ENCODE data around the gene GCFC2. TPM values are rescaled to one million over a fixed set of nuclear protein-coding genes. Genes with fewer than 3 reads are reported as not detected.

The GCFC2 gene
- total and polyA plus RNA-seq, 2 of the 13 experiments (the other 11 are each of a cell fraction or from before 2014, with no cell fraction given): 26.8 to 49.0 TPM

DNA sequence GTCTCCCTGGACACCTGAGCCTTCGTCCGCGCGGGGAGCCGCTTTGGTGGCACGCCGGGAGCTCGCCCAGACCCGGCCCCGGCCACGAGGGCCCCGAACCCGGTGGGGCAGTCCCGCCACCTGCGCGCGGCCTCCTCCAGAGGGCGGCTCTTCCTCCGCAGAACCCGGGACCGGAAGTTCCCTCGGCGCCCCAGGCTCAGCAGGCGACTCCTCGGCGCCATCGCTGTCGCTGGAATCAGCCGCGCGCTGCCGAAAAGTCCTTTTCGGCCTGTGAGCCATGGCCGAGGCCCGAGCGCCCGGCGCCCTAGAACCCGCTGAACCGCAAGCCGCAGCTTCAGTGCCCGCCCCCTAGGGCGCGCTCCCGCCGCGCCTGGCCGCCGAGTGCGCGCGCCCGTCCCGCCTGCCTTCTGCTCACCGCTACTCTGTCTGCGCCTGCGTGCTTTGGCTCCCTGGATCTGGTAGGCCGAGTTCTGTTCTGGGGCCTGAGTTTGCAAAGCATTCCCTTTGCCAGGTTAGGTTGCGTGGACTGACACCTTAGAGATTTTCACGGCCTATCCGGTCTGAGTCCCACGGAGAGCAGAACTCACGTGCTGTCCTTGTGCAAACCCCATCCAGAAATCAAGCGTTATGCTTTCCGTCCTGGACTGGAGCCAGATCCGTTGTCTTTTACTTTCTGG, at the start of gene GCFC2 (continued):
- peak; percentile 98 for TF ChIP-seq ZNF160 (CRISPR knock-in tag; IDR thresholded peaks at IDR 0.05)
- peak; percentile 100 for TF ChIP-seq ZNF501 (CRISPR knock-in tag; IDR thresholded peaks at IDR 0.05)
- TF ChIP-seq AGO2 (optimal IDR thresholded peaks at IDR 0.05; ENCODE audit: low read depth, low read length): peak; percentile 94
- TF ChIP-seq, protein P1, sequence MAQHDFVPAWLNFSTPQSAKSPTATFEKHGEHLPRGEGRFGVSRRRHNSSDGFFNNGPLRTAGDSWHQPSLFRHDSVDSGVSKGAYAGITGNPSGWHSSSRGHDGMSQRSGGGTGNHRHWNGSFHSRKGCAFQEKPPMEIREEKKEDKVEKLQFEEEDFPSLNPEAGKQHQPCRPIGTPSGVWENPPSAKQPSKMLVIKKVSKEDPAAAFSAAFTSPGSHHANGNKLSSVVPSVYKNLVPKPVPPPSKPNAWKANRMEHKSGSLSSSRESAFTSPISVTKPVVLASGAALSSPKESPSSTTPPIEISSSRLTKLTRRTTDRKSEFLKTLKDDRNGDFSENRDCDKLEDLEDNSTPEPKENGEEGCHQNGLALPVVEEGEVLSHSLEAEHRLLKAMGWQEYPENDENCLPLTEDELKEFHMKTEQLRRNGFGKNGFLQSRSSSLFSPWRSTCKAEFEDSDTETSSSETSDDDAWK (CRISPR knock-in tag; IDR thresholded peaks at IDR 0.05): no peak
- TF ChIP-seq CHD4 (IDR thresholded peaks at IDR 0.05; ENCODE audit: borderline replicate concordance, low read length): no peak
- TF ChIP-seq ZNF484 (CRISPR knock-in tag; IDR thresholded peaks at IDR 0.05; ENCODE audit: borderline replicate concordance, low read depth): peak; percentile 96
- peak; percentile 75 for TF ChIP-seq RARA (CRISPR knock-in tag; IDR thresholded peaks at IDR 0.05)
- TF ChIP-seq, protein P2, sequence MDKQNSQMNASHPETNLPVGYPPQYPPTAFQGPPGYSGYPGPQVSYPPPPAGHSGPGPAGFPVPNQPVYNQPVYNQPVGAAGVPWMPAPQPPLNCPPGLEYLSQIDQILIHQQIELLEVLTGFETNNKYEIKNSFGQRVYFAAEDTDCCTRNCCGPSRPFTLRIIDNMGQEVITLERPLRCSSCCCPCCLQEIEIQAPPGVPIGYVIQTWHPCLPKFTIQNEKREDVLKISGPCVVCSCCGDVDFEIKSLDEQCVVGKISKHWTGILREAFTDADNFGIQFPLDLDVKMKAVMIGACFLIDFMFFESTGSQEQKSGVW (CRISPR knock-in tag; IDR thresholded peaks at IDR 0.05; ENCODE audit: borderline replicate concordance): peak; percentile 98
- TF ChIP-seq, protein P3, sequence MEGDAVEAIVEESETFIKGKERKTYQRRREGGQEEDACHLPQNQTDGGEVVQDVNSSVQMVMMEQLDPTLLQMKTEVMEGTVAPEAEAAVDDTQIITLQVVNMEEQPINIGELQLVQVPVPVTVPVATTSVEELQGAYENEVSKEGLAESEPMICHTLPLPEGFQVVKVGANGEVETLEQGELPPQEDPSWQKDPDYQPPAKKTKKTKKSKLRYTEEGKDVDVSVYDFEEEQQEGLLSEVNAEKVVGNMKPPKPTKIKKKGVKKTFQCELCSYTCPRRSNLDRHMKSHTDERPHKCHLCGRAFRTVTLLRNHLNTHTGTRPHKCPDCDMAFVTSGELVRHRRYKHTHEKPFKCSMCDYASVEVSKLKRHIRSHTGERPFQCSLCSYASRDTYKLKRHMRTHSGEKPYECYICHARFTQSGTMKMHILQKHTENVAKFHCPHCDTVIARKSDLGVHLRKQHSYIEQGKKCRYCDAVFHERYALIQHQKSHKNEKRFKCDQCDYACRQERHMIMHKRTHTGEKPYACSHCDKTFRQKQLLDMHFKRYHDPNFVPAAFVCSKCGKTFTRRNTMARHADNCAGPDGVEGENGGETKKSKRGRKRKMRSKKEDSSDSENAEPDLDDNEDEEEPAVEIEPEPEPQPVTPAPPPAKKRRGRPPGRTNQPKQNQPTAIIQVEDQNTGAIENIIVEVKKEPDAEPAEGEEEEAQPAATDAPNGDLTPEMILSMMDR (CRISPR knock-in tag; IDR thresholded peaks at IDR 0.05): peak; percentile 76
- TF ChIP-seq RFX3 (CRISPR knock-in tag; IDR thresholded peaks at IDR 0.05): peak; percentile 29; the same call in 1 of the 2 replicates
- TF ChIP-seq, protein P4, sequence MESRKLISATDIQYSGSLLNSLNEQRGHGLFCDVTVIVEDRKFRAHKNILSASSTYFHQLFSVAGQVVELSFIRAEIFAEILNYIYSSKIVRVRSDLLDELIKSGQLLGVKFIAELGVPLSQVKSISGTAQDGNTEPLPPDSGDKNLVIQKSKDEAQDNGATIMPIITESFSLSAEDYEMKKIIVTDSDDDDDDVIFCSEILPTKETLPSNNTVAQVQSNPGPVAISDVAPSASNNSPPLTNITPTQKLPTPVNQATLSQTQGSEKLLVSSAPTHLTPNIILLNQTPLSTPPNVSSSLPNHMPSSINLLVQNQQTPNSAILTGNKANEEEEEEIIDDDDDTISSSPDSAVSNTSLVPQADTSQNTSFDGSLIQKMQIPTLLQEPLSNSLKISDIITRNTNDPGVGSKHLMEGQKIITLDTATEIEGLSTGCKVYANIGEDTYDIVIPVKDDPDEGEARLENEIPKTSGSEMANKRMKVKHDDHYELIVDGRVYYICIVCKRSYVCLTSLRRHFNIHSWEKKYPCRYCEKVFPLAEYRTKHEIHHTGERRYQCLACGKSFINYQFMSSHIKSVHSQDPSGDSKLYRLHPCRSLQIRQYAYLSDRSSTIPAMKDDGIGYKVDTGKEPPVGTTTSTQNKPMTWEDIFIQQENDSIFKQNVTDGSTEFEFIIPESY (CRISPR knock-in tag; IDR thresholded peaks at IDR 0.05): peak; percentile 70
- TF ChIP-seq, protein P5, sequence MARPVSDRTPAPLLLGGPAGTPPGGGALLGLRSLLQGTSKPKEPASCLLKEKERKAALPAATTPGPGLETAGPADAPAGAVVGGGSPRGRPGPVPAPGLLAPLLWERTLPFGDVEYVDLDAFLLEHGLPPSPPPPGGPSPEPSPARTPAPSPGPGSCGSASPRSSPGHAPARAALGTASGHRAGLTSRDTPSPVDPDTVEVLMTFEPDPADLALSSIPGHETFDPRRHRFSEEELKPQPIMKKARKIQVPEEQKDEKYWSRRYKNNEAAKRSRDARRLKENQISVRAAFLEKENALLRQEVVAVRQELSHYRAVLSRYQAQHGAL (CRISPR knock-in tag; IDR thresholded peaks at IDR 0.05; ENCODE audit: not compliant biosample characterization): peak; percentile 99
- no peak for TF ChIP-seq PLRG1 (conservative IDR thresholded peaks at IDR 0.05)
- TF ChIP-seq ZNF230 (CRISPR knock-in tag; IDR thresholded peaks at IDR 0.05): peak; percentile 100
- TF ChIP-seq PAF1 (CRISPR knock-in tag; IDR thresholded peaks at IDR 0.05): no peak
- TF ChIP-seq ZKSCAN5 (CRISPR knock-in tag; IDR thresholded peaks at IDR 0.05): peak; percentile 26; the same call in 1 of the 2 replicates
- peak; percentile 26; the same call in 1 of the 2 replicates for TF ChIP-seq ZNF292 (CRISPR knock-in tag; IDR thresholded peaks at IDR 0.05; ENCODE audit: borderline replicate concordance, low read depth)
- peak; percentile 62 for TF ChIP-seq JUND (CRISPR knock-in tag; IDR thresholded peaks at IDR 0.05)
- peak; percentile 95; the same call in 1 of the 2 replicates for TF ChIP-seq ZNF10 (CRISPR knock-in tag; IDR thresholded peaks at IDR 0.05; ENCODE audit: borderline replicate concordance, low read depth)
- TF ChIP-seq KAT7 (CRISPR knock-in tag; IDR thresholded peaks at IDR 0.05; ENCODE audit: borderline replicate concordance): peak; percentile 99
- TF ChIP-seq ZKSCAN8 (CRISPR knock-in tag; IDR thresholded peaks at IDR 0.05; ENCODE audit: borderline replicate concordance): peak; percentile 80; the same call in 1 of the 2 replicates
- TF ChIP-seq, protein P6, sequence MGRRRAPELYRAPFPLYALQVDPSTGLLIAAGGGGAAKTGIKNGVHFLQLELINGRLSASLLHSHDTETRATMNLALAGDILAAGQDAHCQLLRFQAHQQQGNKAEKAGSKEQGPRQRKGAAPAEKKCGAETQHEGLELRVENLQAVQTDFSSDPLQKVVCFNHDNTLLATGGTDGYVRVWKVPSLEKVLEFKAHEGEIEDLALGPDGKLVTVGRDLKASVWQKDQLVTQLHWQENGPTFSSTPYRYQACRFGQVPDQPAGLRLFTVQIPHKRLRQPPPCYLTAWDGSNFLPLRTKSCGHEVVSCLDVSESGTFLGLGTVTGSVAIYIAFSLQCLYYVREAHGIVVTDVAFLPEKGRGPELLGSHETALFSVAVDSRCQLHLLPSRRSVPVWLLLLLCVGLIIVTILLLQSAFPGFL (CRISPR knock-in tag; IDR thresholded peaks at IDR 0.05): peak; percentile 98
